Keratinocyte (primary cell): ENCODE results near the gene COL20A1. TPM values are rescaled to one million over a fixed set of nuclear protein-coding genes. Genes with fewer than 3 reads are reported as not detected.

Experiments used
- DNase-seq: peaks from one replicate; pipeline ENCODE4 v3.0.0-alpha.2; 2011; ENCODE audit warnings: low read depth, missing footprints, low spot score
- FAIRE-seq: peaks from 2 replicates; lab custom pipeline; 2011; peaks lifted over from hg19 to GRCh38; lab: Jason Lieb, UNC
- H2AFZ ChIP-seq: 2 replicates; pipeline ENCODE4 v1.6.0; 2012; ENCODE audit warnings: low read length, control low read depth, inconsistent platforms; ENCODE audit not compliant: control insufficient read depth
- H3K27ac ChIP-seq: 2 replicates; pipeline ENCODE4 v1.5.1; 2011; ENCODE audit warnings: low read length; ENCODE audit not compliant: control insufficient read depth, insufficient read depth
- H3K27me3 ChIP-seq: 3 replicates; pipeline ENCODE4 v1.6.0; 2011; ENCODE audit warnings: low read length; ENCODE audit not compliant: control insufficient read depth, insufficient read depth; ENCODE audit errors: extremely low read depth
- H3K36me3 ChIP-seq, 2 experiments: 2 replicates in 1 of 2; 3 replicates in 1 of 2; pipeline ENCODE4 v1.5.1; 2011; ENCODE audit warnings: low read length in 2 of 2, mild to moderate bottlenecking in 1 of 2; ENCODE audit not compliant: control insufficient read depth in 2 of 2, insufficient read depth in 2 of 2; ENCODE audit errors: extremely low read depth in 1 of 2
- H3K4me1 ChIP-seq: 3 replicates; pipeline ENCODE4 v1.5.1; 2011; ENCODE audit warnings: low read length; ENCODE audit not compliant: control insufficient read depth, insufficient read depth; ENCODE audit errors: extremely low read depth
- H3K4me2 ChIP-seq: 3 replicates; pipeline ENCODE4 v1.6.0; 2011; ENCODE audit warnings: low read depth, low read length; ENCODE audit not compliant: control insufficient read depth, insufficient read depth; ENCODE audit errors: extremely low read depth
- H3K4me3 ChIP-seq, 3 experiments: fragments of 200-600 bp in 1 of 3; sonication (generic) in 1 of 3; 2 replicates in 2 of 3; 3 replicates in 1 of 3; pipeline ENCODE4 v1.5.1; 2011 to 2016; ENCODE audit warnings: low read length in 3 of 3, mild to moderate bottlenecking in 3 of 3, control low read depth in 2 of 3, inconsistent platforms in 1 of 3, low read depth in 1 of 3, mixed read lengths in 1 of 3, mixed run types in 1 of 3, moderate library complexity in 1 of 3; ENCODE audit not compliant: control insufficient read depth in 2 of 3, insufficient read depth in 2 of 3; ENCODE audit errors: extremely low read depth in 1 of 3
- H3K79me2 ChIP-seq: 2 replicates; pipeline ENCODE4 v1.6.0; 2012; ENCODE audit warnings: low read length; ENCODE audit not compliant: control insufficient read depth, insufficient read depth
- H3K9ac ChIP-seq: 3 replicates; pipeline ENCODE4 v1.6.0; 2011; ENCODE audit warnings: low read length; ENCODE audit not compliant: control insufficient read depth, insufficient read depth; ENCODE audit errors: extremely low read depth
- H3K9me1 ChIP-seq: 3 replicates; pipeline ENCODE4 v1.6.0; 2011; ENCODE audit warnings: low read length; ENCODE audit not compliant: control insufficient read depth, insufficient read depth; ENCODE audit errors: extremely low read depth
- H3K9me3 ChIP-seq: 2 replicates; pipeline ENCODE4 v1.5.1; 2012; ENCODE audit warnings: low read depth, low read length; ENCODE audit not compliant: control insufficient read depth
- H4K20me1 ChIP-seq: 3 replicates; pipeline ENCODE4 v1.6.0; 2011; ENCODE audit warnings: low read length; ENCODE audit not compliant: control insufficient read depth, insufficient read depth; ENCODE audit errors: extremely low read depth
- EZH2 ChIP-seq: IDR thresholded peaks from one replicate; pipeline ENCODE4 v1.6.1; 2012; ENCODE audit warnings: inconsistent platforms, mild to moderate bottlenecking, low read length, moderate library complexity
- dilution Hi-C: fragments of 300-500 bp; cut with MboI; formaldehyde crosslinking; loops from one replicate; pipeline ENCODE4 v1.7.0; 2020; ENCODE audit warnings: low sequenced_read_pairs; ENCODE audit not compliant: extremely low pct_ligation_motif_present
- polyA plus RNA-seq, 5 experiments: library from polyadenylated mRNA; depleted of rRNA in 3 of 5; stranded (reverse) in 3 of 5; stranded (forward) in 1 of 5; unstranded in 1 of 5; fragments of >200 nt; gene quantifications; 1 replicate in 1 of 5; 2 replicates in 3 of 5; 3 replicates in 1 of 5; pipeline versions ENCODE4 v1.2.1 to v1.2.3, GENCODE V29; 2011 to 2012; ENCODE audit warnings: missing spikeins in 2 of 5, low read depth in 1 of 5, low replicate concordance in 1 of 5
- TF ChIP-seq, protein P1 (sequence below), 3 experiments: IDR thresholded peaks in 1 of 3; conservative IDR thresholded peaks in 1 of 3; optimal IDR thresholded peaks in 1 of 3; 2 replicates in 2 of 3; 3 replicates in 1 of 3; pipeline versions ENCODE3 to v1.5.1; 2011; ENCODE audit warnings: low read length in 3 of 3, mild to moderate bottlenecking in 3 of 3, moderate library complexity in 2 of 3, control low read depth in 1 of 3, inconsistent platforms in 1 of 3; ENCODE audit not compliant: insufficient read depth in 2 of 3; ENCODE audit errors: extremely low read depth in 1 of 3

The COL20A1 gene
- polyA plus RNA-seq, 1 donor (not counting 4 experiments of a cell fraction or from before 2014, with no cell fraction given) = not detected

DNA sequence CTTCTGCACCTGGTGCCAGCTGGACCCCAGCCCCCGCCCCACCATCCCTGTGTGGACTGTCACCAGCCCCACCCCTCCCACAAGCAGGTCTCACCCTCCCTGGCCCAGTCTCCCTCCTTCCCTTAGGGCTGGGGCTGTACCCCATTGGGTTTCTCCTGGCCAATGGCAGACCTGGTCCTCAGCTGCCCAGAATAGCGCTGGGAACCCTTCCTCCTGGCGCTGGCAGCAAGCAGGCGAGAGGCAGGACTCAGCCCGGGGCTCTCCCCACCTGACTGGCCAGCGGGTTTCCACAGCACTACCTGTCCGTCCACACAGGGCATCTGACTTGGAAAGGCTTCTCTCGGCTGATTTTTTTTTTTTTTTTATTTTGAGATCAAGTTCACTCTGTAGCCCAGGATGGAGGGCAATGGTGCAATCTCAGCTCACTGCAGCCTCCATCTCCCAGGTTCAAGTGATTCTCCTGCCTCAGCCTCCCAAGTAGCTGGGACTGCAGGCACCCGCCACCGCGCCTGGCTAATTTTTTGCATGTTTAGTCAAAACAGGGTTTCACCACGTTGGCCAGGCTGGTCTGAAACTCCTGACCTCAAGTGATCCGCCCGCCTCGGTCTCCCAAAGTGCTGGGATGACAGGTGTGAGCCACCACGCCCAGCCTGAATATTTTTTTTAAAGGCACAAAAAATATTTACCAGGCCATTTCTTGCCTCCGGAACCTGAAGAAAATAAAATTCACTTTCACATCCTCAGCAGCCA is 89.7 kb downstream of the COL20A1 start:
- no peak overlapping the region for H3K27ac ChIP-seq
- H3K4me3 ChIP-seq = no peak overlapping the region
- H3K4me2 ChIP-seq = no peak overlapping the region
- no peaks in the 10 kb centered on the region for H3K4me1 ChIP-seq
- TF ChIP-seq EZH2 = no peak
- TF ChIP-seq, protein P1, sequence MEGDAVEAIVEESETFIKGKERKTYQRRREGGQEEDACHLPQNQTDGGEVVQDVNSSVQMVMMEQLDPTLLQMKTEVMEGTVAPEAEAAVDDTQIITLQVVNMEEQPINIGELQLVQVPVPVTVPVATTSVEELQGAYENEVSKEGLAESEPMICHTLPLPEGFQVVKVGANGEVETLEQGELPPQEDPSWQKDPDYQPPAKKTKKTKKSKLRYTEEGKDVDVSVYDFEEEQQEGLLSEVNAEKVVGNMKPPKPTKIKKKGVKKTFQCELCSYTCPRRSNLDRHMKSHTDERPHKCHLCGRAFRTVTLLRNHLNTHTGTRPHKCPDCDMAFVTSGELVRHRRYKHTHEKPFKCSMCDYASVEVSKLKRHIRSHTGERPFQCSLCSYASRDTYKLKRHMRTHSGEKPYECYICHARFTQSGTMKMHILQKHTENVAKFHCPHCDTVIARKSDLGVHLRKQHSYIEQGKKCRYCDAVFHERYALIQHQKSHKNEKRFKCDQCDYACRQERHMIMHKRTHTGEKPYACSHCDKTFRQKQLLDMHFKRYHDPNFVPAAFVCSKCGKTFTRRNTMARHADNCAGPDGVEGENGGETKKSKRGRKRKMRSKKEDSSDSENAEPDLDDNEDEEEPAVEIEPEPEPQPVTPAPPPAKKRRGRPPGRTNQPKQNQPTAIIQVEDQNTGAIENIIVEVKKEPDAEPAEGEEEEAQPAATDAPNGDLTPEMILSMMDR (optimal IDR thresholded peaks at IDR 0.05 in 1 of 3, IDR thresholded peaks at IDR 0.05 in 1 of 3, conservative IDR thresholded peaks at IDR 0.05 in 1 of 3; ENCODE audit: extremely low read depth in 1 of 3, insufficient read depth in 2 of 3, low read length in 3 of 3) = no peak
- no peaks in the 10 kb centered on the region for H3K36me3 ChIP-seq
- no peaks in the 10 kb centered on the region for H4K20me1 ChIP-seq
- peaks cover 14% of the 10 kb centered on the region for H3K27me3 ChIP-seq
- dilution Hi-C loops = no loop called here
- peaks cover 8% of the 10 kb centered on the region for H3K9me3 ChIP-seq
- no peak overlapping the region for H3K9ac ChIP-seq
- H3K9me1 ChIP-seq = no peaks in the 10 kb centered on the region
- no peak overlapping the region for H2AFZ ChIP-seq
- H3K79me2 ChIP-seq = no peaks in the 10 kb centered on the region
- FAIRE-seq = no peak
- no peak for DNase-seq

DNA sequence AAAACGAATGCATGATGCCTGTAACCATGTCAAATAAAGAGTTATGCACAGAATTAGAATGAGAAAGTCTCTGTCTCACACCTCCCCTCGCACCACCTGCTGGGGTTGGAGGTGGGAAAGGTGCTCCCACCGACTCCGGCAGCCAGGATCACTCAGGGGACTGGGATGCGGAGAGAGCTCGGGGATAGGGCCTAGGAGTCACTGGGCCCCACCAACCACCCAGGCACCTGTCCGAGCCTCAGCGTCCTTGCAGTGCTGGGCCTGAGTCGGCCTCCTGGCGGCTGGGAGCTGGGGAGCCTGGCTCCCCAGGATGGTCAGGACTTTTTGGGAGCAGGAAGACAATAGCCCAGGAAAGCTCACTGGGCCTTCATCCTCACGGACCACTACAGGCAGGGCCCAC is 90.6 kb downstream of the COL20A1 start:
- FAIRE-seq (no peak), DNase-seq (no peak)
- H3K9me1 ChIP-seq = no peaks in the 10 kb centered on the region
- H3K4me1 ChIP-seq = no peaks in the 10 kb centered on the region
- no peaks in the 10 kb centered on the region for H4K20me1 ChIP-seq
- H3K79me2 ChIP-seq = no peaks in the 10 kb centered on the region
- dilution Hi-C loops = no loop called here
- H3K9me3 ChIP-seq = peaks cover 11% of the 10 kb centered on the region
- no peak overlapping the region for H3K9ac ChIP-seq
- no peak overlapping the region for H2AFZ ChIP-seq
- H3K27ac ChIP-seq = no peak overlapping the region
- peaks cover 6% of the 10 kb centered on the region for H3K27me3 ChIP-seq
- no peak overlapping the region for H3K4me2 ChIP-seq
- H3K4me3 ChIP-seq = no peak overlapping the region
- no peaks in the 10 kb centered on the region for H3K36me3 ChIP-seq
- no peak for TF ChIP-seq EZH2
- TF ChIP-seq, protein P1 (optimal IDR thresholded peaks at IDR 0.05 in 1 of 3, IDR thresholded peaks at IDR 0.05 in 1 of 3, conservative IDR thresholded peaks at IDR 0.05 in 1 of 3; ENCODE audit: extremely low read depth in 1 of 3, insufficient read depth in 2 of 3, low read length in 3 of 3) = no peak
